K562 (cell line): ENCODE results near the gene TMEM123. TPM values are rescaled to one million over a fixed set of nuclear protein-coding genes. Genes with fewer than 3 reads are reported as not detected.
A peak's percentile ranks its signal among the peaks of the same experiment; 100 is the strongest.

Experiments
- ATAC-seq: fragments of 200-7000 bp; cut with Tn5 transposase; 3 replicates; pipeline ENCODE4 v1.9.1; 2020; ENCODE audit warnings: moderate library complexity
- BruUV-seq: library from RNA; stranded (reverse); fragments of 400-500 nt; replicated peaks from 2 replicates; lab custom pipeline; 2021; lab: Mats Ljungman, UMichigan
- CTCF ChIA-PET: fragments of 300-600 bp; formaldehyde crosslinking; extraction: SDS; loops from one replicate; lab custom pipeline; 2021; ENCODE audit warnings: low intra/inter-chr PET ratio; lab: Yijun Ruan, JAX
- POLR2A ChIA-PET: fragments of 300-600, 350-650 bp; sonication (Branson Sonifier 250); formaldehyde crosslinking; extraction: SDS; loops from one replicate; lab custom pipeline; 2021; ENCODE audit warnings: antibody characterized with exemption, inconsistent platforms; lab: Yijun Ruan, JAX
- DNase-seq, 4 experiments: peaks; one replicate each; pipeline versions ENCODE4 v3.0.0 to v3.0.0-alpha.2; 2011 to 2018; ENCODE audit warnings: low spot score in 3 of 4, mixed read lengths in 3 of 4; ENCODE audit errors: extremely low read depth in 1 of 4
- FAIRE-seq: peaks from 2 replicates; lab custom pipeline; 2011; peaks lifted over from hg19 to GRCh38; lab: Jason Lieb, UNC
- H2AFZ ChIP-seq: 2 replicates; pipeline ENCODE4 v1.6.0; 2011; ENCODE audit warnings: low read depth, low read length, control low read depth, inconsistent platforms
- H3K27ac ChIP-seq: fragments of 200-600 bp; 3 replicates; pipeline ENCODE4 v1.8.0; 2011; ENCODE audit warnings: low read depth, mild to moderate bottlenecking, control low read depth, inconsistent platforms, low read length, moderate library complexity, mixed read lengths; ENCODE audit errors: extremely low read depth
- H3K27me3 ChIP-seq, 2 experiments: fragments of 300-600 bp in 1 of 2; 2 replicates in 1 of 2; 3 replicates in 1 of 2; pipeline versions ENCODE4 v1.6.0 to v1.8.0; 2011; ENCODE audit warnings: inconsistent platforms in 2 of 2, low read length in 2 of 2, mild to moderate bottlenecking in 1 of 2, mixed read lengths in 1 of 2, moderate library complexity in 1 of 2; ENCODE audit not compliant: control insufficient read depth in 2 of 2, insufficient read depth in 2 of 2
- H3K36me3 ChIP-seq: fragments of 300-600 bp; 3 replicates; pipeline ENCODE4 v1.8.0; 2011; ENCODE audit warnings: mild to moderate bottlenecking, low read length, inconsistent platforms; ENCODE audit not compliant: control insufficient read depth, insufficient read depth
- H3K4me1 ChIP-seq, 2 experiments: fragments of 200-600 bp in 1 of 2; replicated peaks in 1 of 2; 2 replicates in 1 of 2; 3 replicates in 1 of 2; pipeline versions ENCODE4 v1.5.1 to v1.8.0; 2011; ENCODE audit warnings: inconsistent platforms in 2 of 2, low read length in 2 of 2, mild to moderate bottlenecking in 1 of 2, mixed read lengths in 1 of 2, moderate library complexity in 1 of 2; ENCODE audit not compliant: control insufficient read depth in 2 of 2, insufficient read depth in 2 of 2
- H3K4me2 ChIP-seq: 2 replicates; pipeline ENCODE4 v1.6.1; 2011; ENCODE audit warnings: low read length, control low read depth, inconsistent platforms, mixed read lengths; ENCODE audit not compliant: insufficient read depth
- H3K4me3 ChIP-seq: fragments of 200-600 bp; sonication (generic), shearing (Covaris generic); 2 replicates; pipeline ENCODE4 v1.5.1; 2016; ENCODE audit warnings: control low read depth, inconsistent platforms
- H3K79me2 ChIP-seq: fragments of 200-600 bp; 3 replicates; pipeline ENCODE4 v1.8.0; 2011; ENCODE audit warnings: low read length, inconsistent platforms; ENCODE audit not compliant: control insufficient read depth, insufficient read depth
- H3K9ac ChIP-seq, 2 experiments: 2 replicates each; pipeline versions ENCODE4 v1.6.0 to v1.6.1; 2011; ENCODE audit warnings: low read depth in 2 of 2, low read length in 2 of 2, control low read depth in 1 of 2, inconsistent platforms in 1 of 2, mild to moderate bottlenecking in 1 of 2, mixed read lengths in 1 of 2; ENCODE audit not compliant: insufficient read depth in 1 of 2
- H3K9me1 ChIP-seq: one replicate; pipeline ENCODE4 v1.6.0; 2011; ENCODE audit warnings: inconsistent platforms, mild to moderate bottlenecking, low read length, moderate library complexity; ENCODE audit not compliant: control insufficient read depth, insufficient read depth
- H3K9me3 ChIP-seq: replicated peaks from 2 replicates; pipeline ENCODE4 v1.5.1; 2011; ENCODE audit warnings: low read depth, low read length, inconsistent platforms; ENCODE audit not compliant: control insufficient read depth, insufficient read depth
- H4K20me1 ChIP-seq: replicated peaks from 2 replicates; pipeline ENCODE4 v1.6.1; 2011; ENCODE audit warnings: low read length, inconsistent platforms, mixed read lengths; ENCODE audit not compliant: control insufficient read depth, insufficient read depth
- AFF1 ChIP-seq, 2 experiments: fragments of 450-650 bp; IDR thresholded peaks; 2 replicates each; pipeline ENCODE4 v1.6.1; 2018; ENCODE audit warnings: mild to moderate bottlenecking in 2 of 2, low read depth in 1 of 2; ENCODE audit not compliant: partially characterized antibody in 2 of 2
- CHAMP1 ChIP-seq: fragments of 450-650 bp; IDR thresholded peaks from 2 replicates; pipeline ENCODE4 v1.6.1; 2016; ENCODE audit warnings: mild to moderate bottlenecking
- FOXJ2 ChIP-seq: fragments of 200-800 bp; sonication (Bioruptor generic); IDR thresholded peaks from 2 replicates; pipeline ENCODE4 v1.6.1; 2016; ENCODE audit warnings: missing genetic modification characterization, missing compliant biosample characterization
- GTF2A2 ChIP-seq: IDR thresholded peaks from 2 replicates; pipeline ENCODE4 v1.6.1; 2016; ENCODE audit warnings: mild to moderate bottlenecking, missing genetic modification characterization, missing compliant biosample characterization
- MCM7 ChIP-seq, 2 experiments: fragments of 450-650 bp; IDR thresholded peaks; 2 replicates each; pipeline ENCODE4 v1.6.1; 2016 to 2018
- MYNN ChIP-seq, 2 experiments: sonication (generic); formaldehyde crosslinking in 1 of 2; IDR thresholded peaks; 2 replicates each; pipeline versions ENCODE4 v1.5.0 to v1.6.1; 2016 to 2020; ENCODE audit warnings: antibody characterized with exemption in 1 of 2, missing genetic modification reagents in 1 of 2
- POLR2G ChIP-seq: fragments of 200-400 bp; formaldehyde crosslinking; IDR thresholded peaks from 2 replicates; pipeline ENCODE4 v1.6.1; 2017; ENCODE audit warnings: low read depth, mild to moderate bottlenecking, antibody characterized with exemption, low read length, moderate library complexity
- RAD21 ChIP-seq, 2 experiments: fragments of 250-450 bp in 1 of 2; fragments of 450-650 bp in 1 of 2; sonication (Bioruptor Pico) in 1 of 2; formaldehyde crosslinking in 1 of 2; IDR thresholded peaks in 1 of 2; conservative IDR thresholded peaks in 1 of 2; 2 replicates each; pipeline versions ENCODE4 v1.4.0 to v1.8.0; 2020 to 2022; ENCODE audit warnings: mild to moderate bottlenecking in 2 of 2, moderate library complexity in 1 of 2
- SRF ChIP-seq, 2 experiments: fragments of 250-450, 450-650 bp in 1 of 2; sonication (Bioruptor Pico) in 1 of 2; sonication (generic) in 1 of 2; formaldehyde crosslinking; IDR thresholded peaks; 2 replicates each; pipeline versions ENCODE4 v1.5.0 to v1.5.1; 2020 to 2022; ENCODE audit warnings: mild to moderate bottlenecking in 1 of 2, missing genetic modification reagents in 1 of 2
- SUPT5H ChIP-seq: fragments of 450-650 bp; IDR thresholded peaks from 2 replicates; pipeline ENCODE4 v1.6.1; 2016
- WGBS: fragments of 100-300 bp; shearing (Covaris generic); methylation state at CpG from one replicate; pipeline ENCODE4 v1.1.6; 2016; ENCODE audit warnings: low coverage, mixed read lengths; ENCODE audit not compliant: insufficient coverage; ENCODE audit errors: missing lambda C conversion rate; 5-methylcytosine and 5-hydroxymethylcytosine counted together
- in situ Hi-C: fragments of 300-500 bp; cut with MboI; formaldehyde crosslinking; loops from 4 replicates; pipeline ENCODE4 v1.15.0; 2018; ENCODE audit warnings: inconsistent platforms, mixed read lengths
- intact Hi-C: fragments of 100-400 bp; cut with micrococcal nuclease; formaldehyde crosslinking; loops from 2 replicates; pipeline ENCODE4 v1.14.2; 2022
- polyA plus RNA-seq, 8 experiments: library from polyadenylated mRNA; depleted of rRNA in 4 of 8; stranded (reverse) in 5 of 8; unstranded in 3 of 8; fragments of >200 nt; fragmentation: Nextera tagmentation in 2 of 8; fragmentation: Illumina TruSeq in 1 of 8; extraction: Ambion mirVana in 2 of 8; extraction: Trizol in 1 of 8; gene quantifications; 2 replicates each; pipeline versions ENCODE4 v1.2.1 to v1.2.3, GENCODE V29; 2011 to 2014; ENCODE audit warnings: inconsistent platforms in 1 of 8, missing spikeins in 1 of 8
- total RNA-seq, 7 experiments: library from RNA; depleted of rRNA in 6 of 7; stranded (reverse); fragments of >200 nt in 6 of 7; fragmentation: Illumina TruSeq in 2 of 7; extraction: Trizol in 2 of 7; gene quantifications; 2 replicates each; pipeline versions ENCODE4 v1.2.1 to v1.2.3, GENCODE V29; 2011 to 2021; ENCODE audit warnings: low replicate concordance in 1 of 7
- TF ChIP-seq, protein P1 (sequence below): fragments of 450-650 bp; formaldehyde crosslinking; IDR thresholded peaks from 2 replicates; pipeline ENCODE4 v1.4.0; 2020; ENCODE audit warnings: mild to moderate bottlenecking, moderate library complexity
- TF ChIP-seq, protein P2 (sequence below): sonication (generic); formaldehyde crosslinking; IDR thresholded peaks from 2 replicates; pipeline ENCODE4 v1.8.1; 2023; ENCODE audit warnings: mild to moderate bottlenecking, missing genetic modification reagents

TMEM123 gene
- total and polyA plus RNA-seq, 9 of the 15 experiments (the other 6 are each of a cell fraction or from before 2014, with no cell fraction given): 19.8 to 344 (median 82.4) TPM

DNA sequence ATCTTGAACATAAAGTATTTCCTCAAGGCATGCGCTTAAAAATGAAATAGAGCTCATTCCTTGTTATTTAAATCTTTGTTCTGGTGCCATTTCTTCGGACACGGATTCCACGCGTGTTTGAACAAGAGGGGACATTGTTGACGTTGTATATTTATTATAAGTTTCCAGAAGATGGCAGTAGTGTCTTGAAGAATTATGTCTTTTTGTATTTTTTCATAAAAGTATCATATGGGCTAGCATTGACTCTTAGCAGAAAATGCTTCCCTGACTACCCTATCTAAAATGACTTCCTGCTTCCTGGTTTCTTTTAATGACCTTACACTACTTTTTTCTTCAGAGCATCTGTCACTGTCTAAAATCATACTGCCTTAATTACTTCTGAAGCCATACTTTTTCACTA lies 85.2 kb downstream of the TMEM123 start (continued):
- peak; percentile 44 to 65 for TF ChIP-seq RAD21 (CRISPR knock-in tag; conservative IDR thresholded peaks at IDR 0.05 in 1 of 2, IDR thresholded peaks at IDR 0.05 in 1 of 2)

DNA sequence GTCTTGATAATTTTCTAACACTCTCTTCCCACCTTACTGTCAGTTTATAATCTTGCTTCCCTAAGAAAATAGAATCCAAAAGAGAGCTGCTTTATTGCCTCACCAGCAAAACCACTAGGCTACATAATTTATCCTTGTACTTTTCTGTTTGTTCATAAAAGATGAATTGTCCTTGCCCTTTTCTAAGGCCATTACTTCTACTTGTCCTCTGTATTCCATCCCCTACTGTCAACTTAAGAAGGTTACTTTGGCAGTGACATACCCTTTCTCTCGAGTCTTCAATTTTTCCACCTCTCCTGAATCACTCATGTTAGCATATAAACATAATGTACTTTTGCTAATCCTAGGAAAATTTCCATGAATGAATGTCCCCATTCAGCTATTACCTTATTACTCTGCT lies 87.6 kb downstream of the TMEM123 start:
- no peak for ATAC-seq
- TF ChIP-seq FOXJ2 (no peak), POLR2G (no peak), GTF2A2 (tag) (no peak), CHAMP1 (no peak), AFF1 (IDR thresholded peaks at IDR 0.05; ENCODE audit: low read depth in 1 of 2, partially characterized antibody in 2 of 2) (no peak), MCM7 (IDR thresholded peaks at IDR 0.05) (no peak), SRF (CRISPR knock-in tag; IDR thresholded peaks at IDR 0.05) (no peak), SUPT5H (no peak), MYNN (IDR thresholded peaks at IDR 0.05) (no peak), MYNN (CRISPR knock-in tag; IDR thresholded peaks at IDR 0.05) (no peak)
- TF ChIP-seq, protein P1, sequence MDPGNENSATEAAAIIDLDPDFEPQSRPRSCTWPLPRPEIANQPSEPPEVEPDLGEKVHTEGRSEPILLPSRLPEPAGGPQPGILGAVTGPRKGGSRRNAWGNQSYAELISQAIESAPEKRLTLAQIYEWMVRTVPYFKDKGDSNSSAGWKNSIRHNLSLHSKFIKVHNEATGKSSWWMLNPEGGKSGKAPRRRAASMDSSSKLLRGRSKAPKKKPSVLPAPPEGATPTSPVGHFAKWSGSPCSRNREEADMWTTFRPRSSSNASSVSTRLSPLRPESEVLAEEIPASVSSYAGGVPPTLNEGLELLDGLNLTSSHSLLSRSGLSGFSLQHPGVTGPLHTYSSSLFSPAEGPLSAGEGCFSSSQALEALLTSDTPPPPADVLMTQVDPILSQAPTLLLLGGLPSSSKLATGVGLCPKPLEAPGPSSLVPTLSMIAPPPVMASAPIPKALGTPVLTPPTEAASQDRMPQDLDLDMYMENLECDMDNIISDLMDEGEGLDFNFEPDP (CRISPR knock-in tag): no peak
- TF ChIP-seq, protein P2, sequence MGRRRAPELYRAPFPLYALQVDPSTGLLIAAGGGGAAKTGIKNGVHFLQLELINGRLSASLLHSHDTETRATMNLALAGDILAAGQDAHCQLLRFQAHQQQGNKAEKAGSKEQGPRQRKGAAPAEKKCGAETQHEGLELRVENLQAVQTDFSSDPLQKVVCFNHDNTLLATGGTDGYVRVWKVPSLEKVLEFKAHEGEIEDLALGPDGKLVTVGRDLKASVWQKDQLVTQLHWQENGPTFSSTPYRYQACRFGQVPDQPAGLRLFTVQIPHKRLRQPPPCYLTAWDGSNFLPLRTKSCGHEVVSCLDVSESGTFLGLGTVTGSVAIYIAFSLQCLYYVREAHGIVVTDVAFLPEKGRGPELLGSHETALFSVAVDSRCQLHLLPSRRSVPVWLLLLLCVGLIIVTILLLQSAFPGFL (CRISPR knock-in tag): no peak

More for the DNA sequence above, 87.6 kb downstream of the TMEM123 start:
- Histone ChIP-seq H3K79me2 (no peaks in the 10 kb centered on the region), H3K36me3 (peaks cover 71% of the 10 kb centered on the region), H4K20me1 (no peaks in the 10 kb centered on the region), H3K4me1 (no peaks in the 10 kb centered on the region), H3K27ac (no peak overlapping the region), H3K9me3 (no peaks in the 10 kb centered on the region), H3K4me3 (no peak overlapping the region), H3K9me1 (no peaks in the 10 kb centered on the region), H2AFZ (no peak overlapping the region), H3K9ac (no peak overlapping the region), H3K4me2 (no peak overlapping the region), H3K27me3 (no peaks in the 10 kb centered on the region)
- DNase-seq: no peak
- POLR2A ChIA-PET: no interaction called here
- CTCF ChIA-PET: no interaction called here
- BruUV-seq: no TSS peak
- intact Hi-C loops (no loop called here), in situ Hi-C loops (no loop called here)
- WGBS: 69% methylated on average over 1 of the region's 1 CpG
- no peak for FAIRE-seq
